ENCODE data around the gene SH2D3C.

GRCh38 chr9:127816362-127816725 lies 37.9 kb upstream of the SH2D3C start:
- TF ChIP-seq, protein P1, sequence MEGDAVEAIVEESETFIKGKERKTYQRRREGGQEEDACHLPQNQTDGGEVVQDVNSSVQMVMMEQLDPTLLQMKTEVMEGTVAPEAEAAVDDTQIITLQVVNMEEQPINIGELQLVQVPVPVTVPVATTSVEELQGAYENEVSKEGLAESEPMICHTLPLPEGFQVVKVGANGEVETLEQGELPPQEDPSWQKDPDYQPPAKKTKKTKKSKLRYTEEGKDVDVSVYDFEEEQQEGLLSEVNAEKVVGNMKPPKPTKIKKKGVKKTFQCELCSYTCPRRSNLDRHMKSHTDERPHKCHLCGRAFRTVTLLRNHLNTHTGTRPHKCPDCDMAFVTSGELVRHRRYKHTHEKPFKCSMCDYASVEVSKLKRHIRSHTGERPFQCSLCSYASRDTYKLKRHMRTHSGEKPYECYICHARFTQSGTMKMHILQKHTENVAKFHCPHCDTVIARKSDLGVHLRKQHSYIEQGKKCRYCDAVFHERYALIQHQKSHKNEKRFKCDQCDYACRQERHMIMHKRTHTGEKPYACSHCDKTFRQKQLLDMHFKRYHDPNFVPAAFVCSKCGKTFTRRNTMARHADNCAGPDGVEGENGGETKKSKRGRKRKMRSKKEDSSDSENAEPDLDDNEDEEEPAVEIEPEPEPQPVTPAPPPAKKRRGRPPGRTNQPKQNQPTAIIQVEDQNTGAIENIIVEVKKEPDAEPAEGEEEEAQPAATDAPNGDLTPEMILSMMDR (IDR thresholded peaks at IDR 0.05), result no peak
- TF ChIP-seq POLR2A (IDR thresholded peaks at IDR 0.05), result no peak
